GM12865 (cell line): ENCODE measurements around the gene MYL12A.

Source experiments
- DNase-seq: peaks from one replicate; pipeline ENCODE4 v3.0.0; 2010; ENCODE audit warnings: low read depth
- H3K4me3 ChIP-seq: 2 replicates; pipeline ENCODE4 v1.5.1; 2011; ENCODE audit warnings: mild to moderate bottlenecking, low read depth, low read length, control low read depth
- TF ChIP-seq, protein P1 (sequence below): IDR thresholded peaks from 2 replicates; pipeline ENCODE4 v1.5.1; 2011; ENCODE audit warnings: low read length, control low read depth, low read depth, inconsistent platforms; ENCODE audit not compliant: insufficient read depth; ENCODE audit errors: missing control alignments

Gene MYL12A

DNA sequence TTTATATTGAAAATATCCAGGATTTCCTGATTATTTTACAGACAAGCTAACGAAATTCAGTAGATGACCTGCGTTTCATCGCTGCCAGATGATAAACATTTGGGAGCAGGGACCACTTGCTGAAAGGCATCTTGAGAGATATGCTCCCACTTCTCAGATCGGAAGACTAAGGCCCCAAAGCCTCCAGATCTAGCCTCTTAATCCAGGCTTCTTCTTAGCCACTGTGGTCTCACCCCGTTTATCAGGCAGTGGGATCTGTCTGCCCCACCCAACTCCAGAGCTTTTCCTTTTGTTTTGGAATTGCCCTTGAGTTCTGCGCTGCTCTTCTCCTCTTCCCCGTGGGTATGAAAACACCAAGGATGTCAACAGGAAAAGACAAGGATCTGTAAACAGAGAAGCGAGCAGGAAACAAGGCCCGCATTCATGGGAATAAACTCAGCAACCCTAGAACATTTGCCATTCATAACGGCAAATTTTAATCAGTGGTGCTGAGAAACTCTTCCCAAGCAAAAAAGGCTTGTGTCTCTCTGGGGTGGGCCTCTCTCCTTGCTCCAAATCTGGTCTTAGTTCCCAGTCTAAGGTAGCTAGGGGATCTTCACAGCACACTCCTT, 35.8 kb downstream of the MYL12A start:
- TF ChIP-seq, protein P1, sequence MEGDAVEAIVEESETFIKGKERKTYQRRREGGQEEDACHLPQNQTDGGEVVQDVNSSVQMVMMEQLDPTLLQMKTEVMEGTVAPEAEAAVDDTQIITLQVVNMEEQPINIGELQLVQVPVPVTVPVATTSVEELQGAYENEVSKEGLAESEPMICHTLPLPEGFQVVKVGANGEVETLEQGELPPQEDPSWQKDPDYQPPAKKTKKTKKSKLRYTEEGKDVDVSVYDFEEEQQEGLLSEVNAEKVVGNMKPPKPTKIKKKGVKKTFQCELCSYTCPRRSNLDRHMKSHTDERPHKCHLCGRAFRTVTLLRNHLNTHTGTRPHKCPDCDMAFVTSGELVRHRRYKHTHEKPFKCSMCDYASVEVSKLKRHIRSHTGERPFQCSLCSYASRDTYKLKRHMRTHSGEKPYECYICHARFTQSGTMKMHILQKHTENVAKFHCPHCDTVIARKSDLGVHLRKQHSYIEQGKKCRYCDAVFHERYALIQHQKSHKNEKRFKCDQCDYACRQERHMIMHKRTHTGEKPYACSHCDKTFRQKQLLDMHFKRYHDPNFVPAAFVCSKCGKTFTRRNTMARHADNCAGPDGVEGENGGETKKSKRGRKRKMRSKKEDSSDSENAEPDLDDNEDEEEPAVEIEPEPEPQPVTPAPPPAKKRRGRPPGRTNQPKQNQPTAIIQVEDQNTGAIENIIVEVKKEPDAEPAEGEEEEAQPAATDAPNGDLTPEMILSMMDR: no peak
- no peak for DNase-seq
- H3K4me3 ChIP-seq: no peak overlapping the region

DNA sequence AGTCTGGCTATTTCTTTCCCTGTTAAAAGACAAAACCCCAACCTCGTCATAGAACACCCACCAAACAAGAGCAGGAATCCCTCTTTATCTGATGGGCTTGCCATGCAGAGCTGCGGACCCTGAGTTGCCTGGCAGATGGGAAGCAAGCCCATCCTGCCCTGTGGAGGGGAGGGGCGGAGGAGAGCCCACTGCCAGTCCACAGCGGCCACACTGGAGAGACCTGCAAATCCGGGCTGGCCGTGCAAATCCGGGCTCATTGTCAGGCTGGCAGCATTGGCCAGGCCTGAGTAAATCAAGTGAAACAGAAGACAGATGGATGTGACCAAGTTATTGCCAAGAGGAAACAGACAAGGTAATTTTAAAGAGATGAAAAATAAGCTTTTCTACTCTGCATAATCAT, 36.3 kb downstream of the MYL12A start:
- H3K4me3 ChIP-seq: no peak overlapping the region
- TF ChIP-seq, protein P1: no peak
- DNase-seq: no peak

DNA sequence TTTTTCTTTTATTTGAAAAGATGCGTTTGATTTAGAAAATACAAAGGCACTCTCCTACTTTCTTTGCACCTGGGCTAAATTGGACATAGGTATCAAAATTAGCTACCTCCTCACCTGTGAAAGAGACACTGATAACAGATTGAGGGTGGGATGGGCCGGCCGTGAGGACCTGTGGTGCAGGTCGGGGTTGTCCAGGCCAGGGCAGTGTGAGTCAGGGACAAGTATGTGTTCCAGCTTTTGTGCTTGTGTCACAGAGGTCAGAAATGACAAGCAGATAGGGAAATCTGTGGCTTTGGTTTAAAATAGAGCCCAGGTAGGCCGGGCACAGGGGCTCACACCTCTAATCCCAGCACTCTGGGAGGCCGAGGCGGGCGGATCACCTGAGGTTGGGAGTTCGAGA, 36.9 kb downstream of the MYL12A start:
- H3K4me3 ChIP-seq: no peak overlapping the region
- TF ChIP-seq, protein P1: no peak
- no peak for DNase-seq

DNA sequence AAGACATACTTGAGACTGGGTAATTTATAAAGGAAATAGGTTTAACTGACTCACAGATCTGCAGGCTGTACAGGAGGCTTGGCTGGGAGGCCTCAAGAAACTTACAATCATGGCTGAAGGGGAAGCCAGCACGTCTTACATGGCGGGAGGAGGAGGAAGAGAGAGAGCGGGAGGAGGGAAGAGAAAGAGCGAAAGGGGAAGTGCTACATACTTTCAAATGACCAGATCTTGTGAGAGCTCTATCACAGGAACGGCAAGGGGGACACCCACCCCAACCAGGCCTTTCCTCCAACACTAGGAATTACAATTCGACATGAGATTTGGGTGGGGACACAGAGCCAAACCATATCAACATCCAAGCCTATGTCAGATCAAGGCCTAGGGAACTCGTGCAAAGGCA, 38.6 kb downstream of the MYL12A start:
- no peak for DNase-seq
- no peak overlapping the region for H3K4me3 ChIP-seq
- TF ChIP-seq, protein P1: no peak

DNA sequence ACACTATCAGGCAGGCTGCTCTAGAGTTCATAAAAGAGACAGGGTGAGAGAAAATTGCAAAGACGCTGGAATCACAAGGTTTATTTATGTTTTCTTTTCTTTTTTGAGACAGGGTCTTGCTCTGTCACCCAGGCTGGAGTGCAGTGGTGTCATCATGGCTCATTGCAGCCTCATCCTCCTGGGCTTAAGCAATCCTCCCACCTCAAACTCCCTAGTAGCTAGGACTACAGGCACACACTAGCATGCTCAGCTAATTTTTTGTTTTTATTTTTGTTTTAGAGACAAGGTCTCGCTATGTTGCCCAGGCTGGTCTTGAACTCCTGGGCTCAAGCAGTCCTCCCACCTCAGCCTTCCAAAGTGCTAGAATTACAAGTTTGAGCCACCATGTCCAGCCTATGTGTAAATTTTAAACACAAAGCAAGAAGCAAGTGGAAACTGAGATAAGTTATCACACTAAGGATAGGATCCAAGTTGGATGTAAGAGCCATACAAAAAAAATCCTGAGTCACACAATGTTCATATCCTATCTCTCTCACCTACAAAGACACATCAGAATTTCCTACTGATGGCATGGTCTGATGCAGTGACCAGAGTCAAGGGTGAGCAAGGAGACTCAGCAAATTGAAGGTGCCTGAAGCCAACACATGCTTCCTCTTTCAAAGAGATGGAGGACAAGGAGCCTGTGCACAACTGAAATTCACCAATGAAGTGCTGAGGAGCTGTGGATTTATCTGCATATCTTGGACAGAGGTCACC, 45.8 kb downstream of the MYL12A start:
- TF ChIP-seq, protein P1: no peak
- no peak for DNase-seq
- H3K4me3 ChIP-seq: no peak overlapping the region

DNA sequence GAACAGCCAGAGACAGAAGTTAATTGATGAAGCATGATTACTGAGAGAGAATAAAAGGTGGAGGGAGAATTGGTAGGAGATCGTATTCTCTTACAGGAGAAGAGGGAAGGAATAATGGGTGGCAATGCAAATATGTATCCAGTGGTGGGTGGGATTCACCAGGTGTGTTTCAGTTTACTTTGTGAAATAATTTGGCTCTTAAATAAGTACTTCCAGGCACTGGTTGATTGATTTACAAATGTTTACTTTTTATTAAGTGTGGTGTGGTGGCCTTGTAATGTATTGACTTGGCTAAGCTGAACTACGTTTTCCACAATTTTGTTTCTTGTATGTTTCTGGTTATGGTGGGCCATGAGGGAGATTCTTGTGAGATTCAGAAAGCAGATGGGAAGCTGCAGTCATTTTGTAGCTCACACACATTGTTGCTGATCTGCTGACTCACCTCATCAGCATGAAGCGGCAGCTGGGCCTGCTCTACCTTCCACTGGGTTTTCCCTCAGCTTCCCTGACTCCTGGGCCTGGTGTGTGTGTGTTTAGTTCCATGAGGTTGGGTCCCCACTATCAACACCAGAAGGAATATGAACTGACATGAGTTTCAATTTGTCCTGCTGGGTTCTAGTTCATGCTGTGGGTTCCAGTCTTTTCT, 47.0 kb downstream of the MYL12A start:
- DNase-seq: no peak
- no peak overlapping the region for H3K4me3 ChIP-seq
- TF ChIP-seq, protein P1: no peak
